ENCODE data around the gene ENTREP3.

The ENTREP3 gene

DNA sequence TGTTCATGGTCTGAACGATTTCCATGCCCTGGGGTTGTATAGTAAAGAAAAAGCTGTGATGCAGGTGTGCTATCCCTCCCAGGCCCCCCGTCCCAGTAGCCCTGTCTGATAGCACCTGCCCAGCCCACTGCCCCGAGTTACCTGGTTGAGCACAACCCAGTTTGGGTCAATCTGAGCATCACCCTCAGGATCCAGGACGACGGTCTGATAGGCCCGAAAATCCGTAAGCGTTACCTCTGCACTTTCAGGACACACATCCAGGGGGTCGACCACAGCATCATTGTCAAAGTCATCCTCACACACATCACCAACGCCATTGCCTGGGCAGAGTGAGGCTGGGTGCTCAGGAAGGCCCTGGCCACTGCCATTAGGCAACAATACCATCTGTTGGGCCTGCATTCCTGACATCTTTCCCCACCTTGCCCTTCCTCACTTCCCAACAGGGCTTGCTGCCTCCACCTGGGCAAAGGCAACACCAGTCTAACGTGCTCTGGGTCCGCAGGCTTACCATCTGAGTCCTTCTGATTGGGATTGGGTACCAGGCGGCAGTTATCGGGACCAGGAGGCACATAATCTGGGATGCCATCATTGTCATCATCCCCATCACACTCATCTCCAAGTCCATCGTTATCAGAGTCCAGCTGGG is 57.3 kb downstream of the ENTREP3 start:
- no peak for DNase-seq

Data from NCI-H1105 (cell line).